Stimulated activated CD8-positive, alpha-beta memory T cell treated with anti-CD3 and anti-CD28 coated beads, Interleukin-4, amount 100 ng/mL, for 4 hours (primary cell): ENCODE results near the gene VTI1A.

ENCODE experiments used
- DNase-seq, 2 donors: peaks; one replicate each; pipeline ENCODE4 v3.0.0-alpha.2; 2020; ENCODE audit warnings: low read depth in 2 of 2, low spot score in 1 of 2

The VTI1A gene

DNA sequence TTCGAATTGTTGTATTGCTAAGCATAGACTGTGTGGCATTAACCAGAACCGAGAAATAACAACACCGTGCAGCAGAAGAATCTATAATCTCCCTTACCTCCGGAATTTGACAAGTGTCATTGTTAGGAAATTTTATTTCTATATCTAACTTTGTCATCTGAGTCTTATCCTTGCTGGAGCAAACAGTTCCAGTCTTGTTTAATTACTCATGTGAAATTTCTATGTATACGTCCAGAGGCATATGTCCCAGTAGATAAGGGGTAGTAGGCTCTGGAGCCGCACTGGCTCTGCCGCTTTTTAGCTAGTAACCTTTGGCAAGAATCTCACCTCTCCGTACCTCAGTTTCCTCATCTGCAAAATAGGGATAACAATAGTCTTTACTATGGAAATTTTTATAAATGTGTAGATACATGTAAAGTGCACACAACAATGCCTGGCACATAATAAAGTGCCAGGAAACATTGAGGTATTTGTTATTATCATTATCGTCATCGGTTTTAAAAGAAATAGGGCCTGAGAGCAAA lies 228.6 kb downstream of the VTI1A start:
- no peak for DNase-seq

GRCh38 chr10:112677689-112678088 lies 230.7 kb downstream of the VTI1A start:
- DNase-seq, result no peak

- DNase-seq, result no peak
Observed at GRCh38 chr10:112678581-112678980, 231.6 kb downstream of the VTI1A start.

DNA sequence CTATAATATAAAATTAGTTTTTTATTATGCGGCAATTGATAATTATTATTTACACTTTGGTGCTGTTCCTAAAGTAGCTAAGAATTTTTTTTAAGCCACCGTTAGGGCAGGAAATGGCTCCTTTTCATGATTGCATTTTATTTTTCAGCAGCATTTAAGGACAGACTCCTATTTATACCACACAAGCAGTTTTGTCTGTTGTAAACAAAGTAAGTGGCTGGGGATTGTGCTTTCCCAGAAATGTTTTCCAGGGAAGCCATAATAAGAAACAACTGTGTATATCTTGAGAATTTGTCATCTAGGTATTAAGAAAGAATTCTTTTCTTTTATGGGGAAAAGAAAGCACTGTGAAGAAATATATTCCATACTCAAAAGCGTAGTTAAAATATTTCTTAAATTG lies 232.0 kb downstream of the VTI1A start:
- no peak for DNase-seq

- no peak for DNase-seq
Observed at GRCh38 chr10:112679392-112679791, 232.4 kb downstream of the VTI1A start.

DNA sequence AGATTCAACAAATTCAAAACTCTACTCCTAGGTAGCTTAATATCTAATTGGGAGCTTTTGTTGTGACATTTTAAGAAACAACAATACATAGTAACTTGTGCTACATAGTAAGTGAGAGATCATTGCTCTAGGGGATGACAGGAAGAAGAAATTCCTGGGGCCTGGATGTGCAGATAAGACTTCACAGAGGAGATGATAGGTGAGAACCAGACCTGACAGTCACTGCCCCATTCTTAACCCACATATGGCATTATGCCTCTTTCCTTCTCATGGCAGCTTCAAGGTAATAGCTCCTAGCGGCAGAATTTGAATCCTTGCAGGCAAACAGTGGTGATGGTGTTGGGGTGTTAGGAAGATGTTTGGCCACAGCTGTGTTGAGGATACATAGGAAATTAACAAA lies 233.6 kb downstream of the VTI1A start:
- DNase-seq, result no peak

GRCh38 chr10:112687647-112688046 lies 240.6 kb downstream of the VTI1A start:
- DNase-seq, result no peak

- DNase-seq, result no peak
Observed at GRCh38 chr10:112689327-112690072, 242.5 kb downstream of the VTI1A start.

- DNase-seq, result no peak
Observed at GRCh38 chr10:112695539-112695938, 248.5 kb downstream of the VTI1A start.

GRCh38 chr10:112696592-112696991 lies 249.6 kb downstream of the VTI1A start:
- no peak for DNase-seq

- no peak for DNase-seq
Observed at GRCh38 chr10:112698133-112698817, 251.3 kb downstream of the VTI1A start.

DNA sequence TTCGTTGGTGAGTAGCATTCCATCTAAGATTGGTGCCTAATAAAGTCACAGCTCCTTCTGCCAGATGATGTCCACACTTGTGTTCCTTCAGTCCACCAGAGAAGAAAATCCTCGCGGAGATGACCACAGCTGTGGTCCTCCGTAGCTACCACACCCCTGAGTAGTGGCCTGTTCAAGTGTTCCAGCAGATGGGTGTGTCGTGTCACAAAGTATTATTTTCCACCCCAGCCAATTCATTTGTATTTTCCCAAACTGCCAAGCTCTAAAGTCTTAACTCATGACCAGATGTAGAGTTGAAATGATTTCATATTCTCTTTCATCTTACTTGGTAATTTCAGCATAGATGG lies 251.8 kb downstream of the VTI1A start:
- DNase-seq, result no peak

- DNase-seq, result no peak
Observed at GRCh38 chr10:112700215-112700671, 253.2 kb downstream of the VTI1A start.

DNA sequence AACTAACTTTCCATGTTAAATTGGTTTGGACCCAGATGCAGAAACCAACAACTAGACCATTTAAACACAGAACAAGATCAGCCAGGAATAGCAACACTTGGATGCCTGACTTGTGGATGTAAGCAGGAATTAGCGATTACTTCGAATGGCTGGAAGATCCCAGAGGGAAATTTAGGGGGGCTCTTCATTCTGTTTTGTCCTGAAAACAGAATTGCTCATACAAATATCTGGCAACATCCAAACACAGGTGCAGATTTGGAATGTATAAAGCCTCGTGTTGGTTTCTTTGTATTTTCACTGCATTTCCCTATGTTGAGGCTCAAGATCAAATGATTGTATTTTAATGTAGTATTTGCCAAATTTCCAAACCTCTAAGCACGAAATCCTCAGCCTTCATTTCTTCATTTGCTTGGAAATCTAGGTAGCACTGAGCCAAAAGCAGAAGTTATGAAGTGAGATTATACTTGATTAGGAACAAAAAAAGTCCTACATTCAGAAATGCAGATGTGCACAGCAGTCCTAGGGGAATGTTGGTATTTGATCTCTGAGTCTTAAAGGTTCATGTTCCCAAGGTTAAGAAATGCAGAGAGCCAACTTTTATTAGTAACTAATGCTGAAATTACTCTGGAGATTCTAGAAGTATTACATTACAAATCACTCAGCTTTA lies 254.3 kb downstream of the VTI1A start:
- no peak for DNase-seq

DNA sequence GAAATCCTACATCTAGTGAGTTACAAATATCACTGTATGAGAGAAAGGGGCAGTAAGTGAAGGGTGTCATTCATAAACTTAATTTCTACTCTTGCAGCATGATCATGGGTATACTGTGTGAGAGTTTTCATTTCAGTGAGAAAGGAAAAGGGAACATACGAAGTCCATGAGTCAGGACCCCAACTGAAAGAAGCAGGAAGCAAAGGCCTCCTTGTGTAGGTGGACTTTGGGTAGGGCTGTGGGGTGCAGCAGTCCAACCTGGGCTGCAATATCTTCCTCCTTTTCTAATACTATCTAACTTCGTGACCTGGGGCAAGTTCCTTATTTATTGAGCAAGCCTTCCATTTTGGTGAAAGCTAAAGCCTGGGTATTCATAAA lies 254.9 kb downstream of the VTI1A start:
- no peak for DNase-seq

- DNase-seq, result no peak
Observed at GRCh38 chr10:112706577-112706976, 259.6 kb downstream of the VTI1A start.

GRCh38 chr10:112708461-112708860 lies 261.4 kb downstream of the VTI1A start:
- no peak for DNase-seq

- DNase-seq, result no peak
Observed at GRCh38 chr10:112710528-112710927, 263.5 kb downstream of the VTI1A start.

DNA sequence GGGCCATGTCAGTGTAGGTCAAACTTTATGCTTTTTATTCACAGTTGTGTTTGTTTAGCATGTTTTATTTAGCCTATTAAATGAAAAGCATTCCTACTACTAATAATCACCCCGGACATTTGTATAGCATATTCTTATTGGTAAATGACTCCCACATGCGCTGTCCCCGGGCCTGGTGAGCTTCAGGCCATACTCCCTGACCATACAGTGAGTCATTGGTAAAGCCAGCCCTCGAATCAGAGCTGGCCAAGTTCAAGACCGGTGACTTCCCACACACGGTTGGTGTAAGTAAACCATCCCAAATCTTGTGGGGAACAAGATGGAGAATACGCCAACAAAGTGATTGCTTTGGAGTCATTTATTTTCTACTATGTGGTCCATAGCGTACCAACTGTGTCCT lies 264.4 kb downstream of the VTI1A start:
- DNase-seq, result no peak

DNA sequence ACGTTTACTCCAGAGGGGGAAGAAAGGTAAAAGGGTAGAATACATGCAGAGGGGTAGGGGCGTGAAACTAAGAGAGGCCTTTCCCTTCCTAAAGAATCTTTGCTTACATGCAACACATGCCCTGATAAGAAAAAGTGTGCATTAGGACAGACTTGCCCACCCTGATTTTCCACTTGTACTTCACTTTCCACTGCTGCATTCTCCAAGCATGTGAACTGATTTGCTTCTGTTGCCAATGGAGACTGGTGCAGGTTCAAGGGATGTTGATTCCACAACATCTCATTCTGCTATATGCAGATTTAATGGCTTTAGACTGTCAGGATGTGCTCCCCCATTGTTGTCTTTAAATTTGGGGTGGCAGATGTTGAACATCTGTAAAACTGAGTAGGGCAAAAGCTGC lies 265.5 kb downstream of the VTI1A start:
- no peak for DNase-seq

- no peak for DNase-seq
Observed at GRCh38 chr10:112713411-112713810, 266.4 kb downstream of the VTI1A start.

- DNase-seq, result no peak
Observed at GRCh38 chr10:112715581-112715980, 268.6 kb downstream of the VTI1A start.
